H1 (cell line): Measurements from ENCODE around the gene PCP4. TPM values are rescaled to one million over a fixed set of nuclear protein-coding genes. Genes with fewer than 3 reads are reported as not detected.

Experiments
- polyA plus RNA-seq, 7 experiments: library from polyadenylated mRNA; depleted of rRNA in 3 of 7; stranded (reverse) in 5 of 7; unstranded in 2 of 7; fragments of >200 nt in 5 of 7; fragments of 200-250 nt in 2 of 7; gene quantifications; 1 replicate in 5 of 7; 2 replicates in 1 of 7; 4 replicates in 1 of 7; pipeline versions ENCODE4 v1.2.1 to v1.2.3, GENCODE V29; 2011 to 2013; ENCODE audit warnings: missing spikeins in 2 of 7, mixed read lengths in 2 of 7
- total RNA-seq: library from RNA; stranded (reverse); fragmentation: NEBNext Ultra II Directional; extraction: Animal tissue kit (Norgen Biotek cat#: 25700); gene quantifications from 2 replicates; pipeline ENCODE4 v1.2.1, GENCODE V29; 2021

PCP4 gene
- total and polyA plus RNA-seq, 2 of the 8 experiments (the other 6 are each of a cell fraction or from before 2014, with no cell fraction given): 1.8 to 2.4 TPM

Other genes with a start within 250 kb of the PCP4 start
- gene IGSF5, start 122.3 kb upstream of the PCP4 start, total RNA-seq: 4.4 TPM in 2 replicates
- 4.0 and 5.4 TPM in 2 replicates for gene IGSF5, start 122.3 kb upstream of the PCP4 start, polyA plus RNA-seq (2011; rRNA removed)